Umbilical cord (tissue), 2 donors: Measurements from ENCODE around the gene DPPA2. TPM values are rescaled to one million over a fixed set of nuclear protein-coding genes. Genes with fewer than 3 reads are reported as not detected.

Source experiments
- DNase-seq: peaks from one replicate; pipeline ENCODE4 v3.0.0-alpha.2; 2015; ENCODE audit warnings: low spot score
- total RNA-seq: library from RNA; depleted of rRNA; stranded (reverse); fragments of >200 nt; gene quantifications from one replicate; pipeline ENCODE4 v1.2.3, GENCODE V29; 2014; ENCODE audit warnings: low replicate concordance; ENCODE audit not compliant: insufficient read depth

Gene DPPA2
- total RNA-seq, 1 donor from 2014 or later, result not detected

GRCh38 chr3:109325109-109325508 lies 8.8 kb upstream of the DPPA2 start:
- no peak for DNase-seq

GRCh38 chr3:109313061-109313460 lies 3.3 kb downstream of the DPPA2 start:
- no peak for DNase-seq

GRCh38 chr3:109297496-109297895 lies 18.8 kb downstream of the DPPA2 start:
- DNase-seq, result no peak

- no peak for DNase-seq
Observed at GRCh38 chr3:109284071-109284470, 32.2 kb downstream of the DPPA2 start.

- DNase-seq, result no peak
Observed at GRCh38 chr3:109278546-109278945, 37.8 kb downstream of the DPPA2 start.

- no peak for DNase-seq
Observed at GRCh38 chr3:109278141-109278540, 38.2 kb downstream of the DPPA2 start.

GRCh38 chr3:109275702-109276293 lies 40.5 kb downstream of the DPPA2 start:
- peak; percentile 23 for DNase-seq

GRCh38 chr3:109270779-109271178 lies 45.5 kb downstream of the DPPA2 start:
- DNase-seq, result no peak

GRCh38 chr3:109269577-109270275 lies 46.6 kb downstream of the DPPA2 start:
- DNase-seq, result no peak

GRCh38 chr3:109268181-109268580 lies 48.1 kb downstream of the DPPA2 start:
- DNase-seq, result no peak

- peak; percentile 2 for DNase-seq
Observed at GRCh38 chr3:109265295-109265694, 51.0 kb downstream of the DPPA2 start.

- DNase-seq, result peak; percentile 74
Observed at GRCh38 chr3:109257269-109257668, 59.0 kb downstream of the DPPA2 start.

- DNase-seq, result no peak
Observed at GRCh38 chr3:109254770-109255169, 61.5 kb downstream of the DPPA2 start.

- DNase-seq, result no peak
Observed at GRCh38 chr3:109252641-109253040, 63.7 kb downstream of the DPPA2 start.

Other genes starting within 250 kb of the DPPA2 start
- gene MORC1, start 198.4 kb downstream of the DPPA2 start, total RNA-seq, result 2.4 TPM
- gene C3orf85, start 179.8 kb downstream of the DPPA2 start, total RNA-seq, result 2.6 TPM
- 7.5 TPM for gene DPPA4, start 21.0 kb upstream of the DPPA2 start, total RNA-seq